ENCODE measurements around the gene FARP1. TPM values are rescaled to one million over a fixed set of nuclear protein-coding genes. Genes with fewer than 3 reads are reported as not detected.

The FARP1 gene
- total RNA-seq, 4 donors from 2014 or later, result 11.0 to 27.2 (median 13.6) TPM

DNA sequence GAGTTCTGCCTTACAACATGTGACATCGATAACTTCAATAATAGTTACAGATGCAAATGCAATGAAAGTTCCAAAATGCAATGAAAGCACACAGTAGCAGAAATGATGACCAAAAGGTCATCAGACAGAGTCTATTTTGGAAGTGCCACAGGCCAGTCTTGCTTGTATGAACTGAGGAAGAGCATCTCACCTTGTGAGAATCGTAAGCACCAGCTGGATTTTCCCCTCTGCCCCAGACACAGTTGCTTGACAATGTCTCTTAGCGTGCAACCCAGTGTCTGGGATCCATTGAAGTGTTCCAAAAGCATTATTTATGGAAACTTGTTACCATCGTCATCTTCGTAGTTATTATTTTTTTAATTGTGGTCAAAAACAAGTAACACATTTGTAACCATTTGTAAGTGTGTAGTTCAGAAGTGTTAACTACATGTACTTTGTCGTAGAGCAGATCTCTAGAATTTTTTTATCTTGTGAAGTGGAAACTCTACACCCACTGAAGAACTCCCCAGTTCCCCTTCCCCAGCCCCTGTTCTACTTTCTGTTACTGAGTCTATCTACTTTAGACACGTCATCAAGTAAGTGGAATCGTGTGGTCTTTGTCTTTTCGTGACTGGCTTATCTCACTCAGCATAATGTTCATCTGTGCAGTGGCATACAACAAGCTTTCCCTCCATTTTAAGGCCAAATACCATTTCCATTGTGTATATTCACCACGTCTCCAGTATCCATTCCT, 204.2 kb downstream of the FARP1 start:
- Histone ChIP-seq H3K4me3 (no peak overlapping the region), H3K4me1 (no peaks in the 10 kb centered on the region), H3K27me3 (no peaks in the 10 kb centered on the region), H3K27ac (no peak overlapping the region), H3K36me3 (no peaks in the 10 kb centered on the region), H3K9me3 (no peaks in the 10 kb centered on the region)
- no peak for TF ChIP-seq POLR2A (IDR thresholded peaks at IDR 0.05)
- no peak for TF ChIP-seq EP300 (IDR thresholded peaks at IDR 0.05)
- no peak for TF ChIP-seq POLR2AphosphoS5 (IDR thresholded peaks at IDR 0.05)
- TF ChIP-seq, protein P1, sequence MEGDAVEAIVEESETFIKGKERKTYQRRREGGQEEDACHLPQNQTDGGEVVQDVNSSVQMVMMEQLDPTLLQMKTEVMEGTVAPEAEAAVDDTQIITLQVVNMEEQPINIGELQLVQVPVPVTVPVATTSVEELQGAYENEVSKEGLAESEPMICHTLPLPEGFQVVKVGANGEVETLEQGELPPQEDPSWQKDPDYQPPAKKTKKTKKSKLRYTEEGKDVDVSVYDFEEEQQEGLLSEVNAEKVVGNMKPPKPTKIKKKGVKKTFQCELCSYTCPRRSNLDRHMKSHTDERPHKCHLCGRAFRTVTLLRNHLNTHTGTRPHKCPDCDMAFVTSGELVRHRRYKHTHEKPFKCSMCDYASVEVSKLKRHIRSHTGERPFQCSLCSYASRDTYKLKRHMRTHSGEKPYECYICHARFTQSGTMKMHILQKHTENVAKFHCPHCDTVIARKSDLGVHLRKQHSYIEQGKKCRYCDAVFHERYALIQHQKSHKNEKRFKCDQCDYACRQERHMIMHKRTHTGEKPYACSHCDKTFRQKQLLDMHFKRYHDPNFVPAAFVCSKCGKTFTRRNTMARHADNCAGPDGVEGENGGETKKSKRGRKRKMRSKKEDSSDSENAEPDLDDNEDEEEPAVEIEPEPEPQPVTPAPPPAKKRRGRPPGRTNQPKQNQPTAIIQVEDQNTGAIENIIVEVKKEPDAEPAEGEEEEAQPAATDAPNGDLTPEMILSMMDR (IDR thresholded peaks at IDR 0.05), result no peak
- DNase-seq (ENCODE audit: low spot score in 2 of 2), result no peak
- 88% methylated on average over 10 of the region's 10 CpGs for WGBS

DNA sequence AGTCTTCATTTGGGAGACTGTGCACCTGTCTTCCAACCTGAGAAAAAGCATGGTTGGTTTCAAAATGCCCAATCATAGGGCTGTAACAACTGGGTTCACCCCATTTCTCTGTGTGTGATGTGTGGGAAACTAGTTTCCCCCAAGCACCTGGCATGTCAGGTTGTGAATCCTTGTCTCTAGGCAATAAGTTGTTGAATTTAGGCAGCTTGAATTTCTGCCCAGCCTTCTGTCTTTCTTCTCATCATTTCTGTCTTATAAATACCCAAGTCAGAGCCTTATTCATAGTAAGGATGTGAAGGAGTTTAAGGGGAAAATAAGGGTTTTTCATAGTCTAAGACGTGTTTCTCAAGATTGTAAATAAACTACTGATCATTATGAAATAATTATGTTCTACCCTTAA, 204.9 kb downstream of the FARP1 start:
- TF ChIP-seq, protein P1 (IDR thresholded peaks at IDR 0.05), result no peak
- TF ChIP-seq POLR2A (IDR thresholded peaks at IDR 0.05), result no peak
- no peak for TF ChIP-seq POLR2AphosphoS5 (IDR thresholded peaks at IDR 0.05)
- TF ChIP-seq EP300 (IDR thresholded peaks at IDR 0.05), result no peak
- H3K4me1 ChIP-seq, result no peaks in the 10 kb centered on the region
- no peaks in the 10 kb centered on the region for H3K9me3 ChIP-seq
- no peaks in the 10 kb centered on the region for H3K36me3 ChIP-seq
- DNase-seq (ENCODE audit: low spot score in 2 of 2), result no peak
- 83% methylated on average over 1 of the region's 1 CpG for WGBS
- H3K27ac ChIP-seq, result no peak overlapping the region
- no peaks in the 10 kb centered on the region for H3K27me3 ChIP-seq
- H3K4me3 ChIP-seq, result no peak overlapping the region

DNA sequence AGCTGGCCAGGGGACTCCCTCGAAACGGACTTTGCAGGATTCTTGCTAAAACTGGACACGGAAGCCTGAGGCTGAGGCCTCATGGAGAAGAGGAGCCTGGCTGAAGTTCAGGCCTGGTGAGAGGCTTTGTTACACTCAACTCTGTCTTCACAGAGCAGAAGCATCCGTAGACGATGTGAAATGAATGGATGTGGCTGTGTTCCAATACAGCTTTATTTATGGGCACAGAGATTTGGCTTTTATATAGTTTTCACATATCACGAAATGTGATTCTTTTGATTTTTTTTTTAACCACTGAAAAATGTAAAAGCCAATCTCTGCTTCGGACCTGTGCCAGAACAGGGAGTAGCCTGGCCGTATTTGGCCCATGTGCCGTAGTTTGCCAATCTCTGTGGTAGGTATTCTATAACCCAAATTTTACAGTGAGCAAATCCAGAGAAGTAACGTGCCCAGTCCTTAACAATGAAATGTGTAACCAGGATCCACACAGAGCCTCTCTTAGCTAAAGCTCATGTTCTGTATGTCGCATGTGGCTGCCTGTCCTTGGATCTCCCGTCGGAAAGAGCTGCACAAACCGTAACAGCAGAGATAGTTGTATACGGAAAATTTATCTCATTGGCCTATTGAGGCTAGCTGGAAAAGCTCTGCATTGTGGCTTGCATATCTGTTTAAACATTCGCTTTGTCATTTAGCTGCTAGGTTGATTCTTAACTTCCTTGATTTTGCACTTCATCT, 205.7 kb downstream of the FARP1 start:
- no peaks in the 10 kb centered on the region for H3K36me3 ChIP-seq
- H3K4me3 ChIP-seq, result no peak overlapping the region
- no peaks in the 10 kb centered on the region for H3K27me3 ChIP-seq
- H3K4me1 ChIP-seq, result no peaks in the 10 kb centered on the region
- TF ChIP-seq EP300 (IDR thresholded peaks at IDR 0.05) (no peak), POLR2A (IDR thresholded peaks at IDR 0.05) (no peak), POLR2AphosphoS5 (IDR thresholded peaks at IDR 0.05) (no peak)
- TF ChIP-seq, protein P1 (IDR thresholded peaks at IDR 0.05), result no peak
- WGBS, result 75% methylated on average over 16 of the region's 16 CpGs
- no peak overlapping the region for H3K27ac ChIP-seq
- H3K9me3 ChIP-seq, result no peaks in the 10 kb centered on the region
- DNase-seq (ENCODE audit: low spot score in 2 of 2), result no peak

GRCh38 chr13:98349731-98350305, 206.9 kb downstream of the FARP1 start:
- Histone ChIP-seq H3K27ac (no peak overlapping the region), H3K4me3 (no peak overlapping the region), H3K9me3 (no peaks in the 10 kb centered on the region), H3K4me1 (no peaks in the 10 kb centered on the region), H3K36me3 (no peaks in the 10 kb centered on the region), H3K27me3 (no peaks in the 10 kb centered on the region)
- TF ChIP-seq, protein P1 (IDR thresholded peaks at IDR 0.05), result no peak
- no peak for TF ChIP-seq EP300 (IDR thresholded peaks at IDR 0.05)
- no peak for TF ChIP-seq POLR2AphosphoS5 (IDR thresholded peaks at IDR 0.05)
- TF ChIP-seq POLR2A (IDR thresholded peaks at IDR 0.05), result no peak
- WGBS, result 92% methylated on average over 11 of the region's 11 CpGs
- no peak for DNase-seq (ENCODE audit: low spot score in 2 of 2)

- TF ChIP-seq, protein P1 (IDR thresholded peaks at IDR 0.05), result no peak
- TF ChIP-seq POLR2A (IDR thresholded peaks at IDR 0.05), result no peak
- no peak for TF ChIP-seq POLR2AphosphoS5 (IDR thresholded peaks at IDR 0.05)
- no peak for TF ChIP-seq EP300 (IDR thresholded peaks at IDR 0.05)
- Histone ChIP-seq H3K27me3 (no peaks in the 10 kb centered on the region), H3K9me3 (no peaks in the 10 kb centered on the region), H3K27ac (no peak overlapping the region), H3K4me1 (no peaks in the 10 kb centered on the region), H3K4me3 (no peak overlapping the region), H3K36me3 (no peaks in the 10 kb centered on the region)
- no peak for DNase-seq (ENCODE audit: low spot score in 2 of 2)
- WGBS, result 86% methylated on average over 9 of the region's 9 CpGs
Observed at GRCh38 chr13:98350746-98351330, 207.9 kb downstream of the FARP1 start.

Measured in suprapubic skin (tissue), 4 donors.